Endothelial cell of umbilical vein (primary cell): ENCODE measurements around the gene EFCAB13. TPM values are rescaled to one million over a fixed set of nuclear protein-coding genes. Genes with fewer than 3 reads are reported as not detected.

Source experiments
- BruUV-seq: library from RNA; stranded (reverse); fragments of 400-500 nt; replicated peaks from 2 replicates; lab custom pipeline; 2021; lab: Mats Ljungman, UMichigan
- CTCF ChIA-PET: fragments of 300-600, 350-600 bp; sonication (Branson Sonifier 250); formaldehyde crosslinking; loops from one replicate; lab custom pipeline; 2021; ENCODE audit warnings: antibody characterized with exemption, inconsistent platforms; lab: Charles Lee
- POLR2A ChIA-PET: fragments of 300-600, 350-600 bp; sonication (Branson Sonifier 250); formaldehyde crosslinking; loops from one replicate; lab custom pipeline; 2021; ENCODE audit warnings: antibody characterized with exemption, inconsistent platforms; lab: Charles Lee
- DNase-seq: peaks from one replicate; pipeline ENCODE4 v3.0.0-alpha.2; 2011; ENCODE audit warnings: low read depth, low spot score
- FAIRE-seq: peaks from 2 replicates; lab custom pipeline; 2011; peaks lifted over from hg19 to GRCh38; lab: Jason Lieb, UNC
- H2AFZ ChIP-seq: 2 replicates; pipeline ENCODE4 v1.6.0; 2012; ENCODE audit warnings: low read depth, low read length, control low read depth, inconsistent platforms
- H3K27ac ChIP-seq: 2 replicates; pipeline ENCODE4 v1.5.1; 2011; ENCODE audit warnings: low read depth, mild to moderate bottlenecking, control low read depth, low read length, moderate library complexity; ENCODE audit not compliant: insufficient read depth
- H3K27me3 ChIP-seq, 2 experiments: 2 replicates each; pipeline versions ENCODE4 v1.6.0 to v1.6.1; 2011; ENCODE audit warnings: low read length in 2 of 2, mixed read lengths in 1 of 2; ENCODE audit not compliant: control insufficient read depth in 2 of 2, insufficient read depth in 2 of 2
- H3K36me3 ChIP-seq, 2 experiments: 2 replicates in 1 of 2; 3 replicates in 1 of 2; pipeline ENCODE4 v1.5.1; 2011; ENCODE audit warnings: low read length in 2 of 2, mild to moderate bottlenecking in 1 of 2, moderate library complexity in 1 of 2; ENCODE audit not compliant: control insufficient read depth in 2 of 2, insufficient read depth in 2 of 2; ENCODE audit errors: extremely low read depth in 1 of 2
- H3K4me1 ChIP-seq: 3 replicates; pipeline ENCODE4 v1.5.1; 2011; ENCODE audit warnings: mild to moderate bottlenecking, low read length; ENCODE audit not compliant: control insufficient read depth, insufficient read depth; ENCODE audit errors: extremely low read depth
- H3K4me2 ChIP-seq: 2 replicates; pipeline ENCODE4 v1.6.1; 2011; ENCODE audit warnings: low read length, control low read depth, mixed read lengths; ENCODE audit not compliant: insufficient read depth
- H3K4me3 ChIP-seq, 3 experiments: fragments of 200-600 bp in 1 of 3; sonication (generic), shearing (Covaris generic) in 1 of 3; replicated peaks in 1 of 3; 2 replicates each; pipeline ENCODE4 v1.5.1; 2011 to 2016; ENCODE audit warnings: control low read depth in 3 of 3, low read length in 3 of 3, mild to moderate bottlenecking in 2 of 3, inconsistent platforms in 1 of 3, low read depth in 1 of 3, moderate library complexity in 1 of 3; ENCODE audit not compliant: insufficient read depth in 1 of 3
- H3K79me2 ChIP-seq: 2 replicates; pipeline ENCODE4 v1.6.0; 2012; ENCODE audit warnings: low read length, inconsistent platforms; ENCODE audit not compliant: control insufficient read depth, insufficient read depth
- H3K9ac ChIP-seq: replicated peaks from 2 replicates; pipeline ENCODE3; 2011; ENCODE audit warnings: low read length, control low read depth; ENCODE audit not compliant: insufficient read depth; ENCODE audit errors: extremely low read depth
- H3K9me1 ChIP-seq: replicated peaks from 3 replicates; pipeline ENCODE4 v1.6.0; 2011; ENCODE audit warnings: mild to moderate bottlenecking, low read length; ENCODE audit not compliant: control insufficient read depth, insufficient read depth; ENCODE audit errors: extremely low read depth
- H3K9me3 ChIP-seq: replicated peaks from 2 replicates; pipeline ENCODE4 v1.5.1; 2012; ENCODE audit warnings: low read length, inconsistent platforms; ENCODE audit not compliant: control insufficient read depth, insufficient read depth
- H4K20me1 ChIP-seq: replicated peaks from 2 replicates; pipeline ENCODE3; 2011; ENCODE audit warnings: mild to moderate bottlenecking, low read length; ENCODE audit not compliant: control insufficient read depth, insufficient read depth; ENCODE audit errors: extremely low read depth
- CTCF ChIP-seq, 2 donors: IDR thresholded peaks; 1 replicate in 1 of 2; 2 replicates in 1 of 2; pipeline ENCODE4 v1.5.1; 2011; ENCODE audit warnings: low read length in 2 of 2, mild to moderate bottlenecking in 2 of 2, moderate library complexity in 2 of 2, control low read depth in 1 of 2, inconsistent platforms in 1 of 2, low read depth in 1 of 2; ENCODE audit not compliant: insufficient read depth in 1 of 2; ENCODE audit errors: extremely low read depth in 1 of 2
- EZH2 ChIP-seq: IDR thresholded peaks from 2 replicates; pipeline ENCODE4 v1.6.1; 2012; ENCODE audit warnings: borderline replicate concordance, low read depth, mild to moderate bottlenecking, moderate library complexity, low read length, inconsistent platforms; ENCODE audit not compliant: severe bottlenecking
- FOS ChIP-seq: IDR thresholded peaks from 2 replicates; pipeline ENCODE4 v1.6.1; 2011; ENCODE audit warnings: mild to moderate bottlenecking, low read length, moderate library complexity, borderline replicate concordance; ENCODE audit not compliant: insufficient read depth
- GATA2 ChIP-seq: IDR thresholded peaks from 2 replicates; pipeline ENCODE4 v1.7.0; 2011; ENCODE audit warnings: low read depth, mild to moderate bottlenecking, moderate library complexity, mixed read lengths, low read length; ENCODE audit not compliant: insufficient read length, insufficient read depth
- JUN ChIP-seq: IDR thresholded peaks from 2 replicates; pipeline ENCODE4 v1.6.1; 2011; ENCODE audit warnings: borderline replicate concordance, low read depth; ENCODE audit not compliant: insufficient read length, insufficient read depth
- MAX ChIP-seq: IDR thresholded peaks from 2 replicates; pipeline ENCODE4 v1.6.1; 2011; ENCODE audit not compliant: insufficient read depth, insufficient read length
- MYC ChIP-seq: IDR thresholded peaks from one replicate; pipeline ENCODE4 v1.6.1; 2011; ENCODE audit warnings: mild to moderate bottlenecking, low read depth, low read length
- POLR2A ChIP-seq: IDR thresholded peaks from 2 replicates; pipeline ENCODE4 v1.6.1; 2012; ENCODE audit warnings: low read depth, mild to moderate bottlenecking, control low read depth, low read length
- POLR2AphosphoS5 ChIP-seq: IDR thresholded peaks from 2 replicates; pipeline ENCODE4 v1.6.1; 2012; ENCODE audit warnings: low read depth, mild to moderate bottlenecking, control low read depth, low read length, moderate library complexity; ENCODE audit not compliant: insufficient read depth
- dilution Hi-C: fragments of 300-500 bp; cut with MboI; formaldehyde crosslinking; loops from one replicate; pipeline ENCODE4 v1.15.0; 2019; ENCODE audit warnings: low sequenced_read_pairs; ENCODE audit not compliant: extremely low pct_ligation_motif_present
- intact Hi-C: fragments of 100-400 bp; cut with micrococcal nuclease; formaldehyde crosslinking; loops from one replicate; pipeline ENCODE4 v1.10.0; 2022
- polyA plus RNA-seq, 4 experiments: library from polyadenylated mRNA; depleted of rRNA in 3 of 4; stranded (reverse) in 3 of 4; unstranded in 1 of 4; fragments of >200 nt; gene quantifications; 2 replicates each; pipeline versions ENCODE4 v1.2.1 to v1.2.3, GENCODE V29; 2011 to 2012; ENCODE audit warnings: missing spikeins in 1 of 4
- total RNA-seq: library from RNA; stranded (reverse); gene quantifications from 2 replicates; pipeline ENCODE4 v1.2.3, GENCODE V29; 2021

Gene EFCAB13
- total and polyA plus RNA-seq, 2 donors (not counting 3 experiments of a cell fraction or from before 2014, with no cell fraction given), result 0.86 to 12.9 TPM

GRCh38 chr17:47298712-47299111, 25.0 kb upstream of the EFCAB13 start:
- dilution Hi-C loops, result no loop called here
- intact Hi-C loops, result no loop called here

More at GRCh38 chr17:47298712-47299111, 25.0 kb upstream of the EFCAB13 start:
- no peak overlapping the region for H3K9ac ChIP-seq
- no peak overlapping the region for H3K4me3 ChIP-seq
- H3K4me2 ChIP-seq, result no peak overlapping the region
- no peaks in the 10 kb centered on the region for H3K79me2 ChIP-seq
- H2AFZ ChIP-seq, result no peak overlapping the region
- FAIRE-seq, result no peak
- H3K27ac ChIP-seq, result no peak overlapping the region
- no peaks in the 10 kb centered on the region for H3K9me1 ChIP-seq
- ChIA-PET POLR2A (no interaction called here), CTCF (interaction anchor here (1.7 kb wide), 1 partner anchor 12 kb away, joined by 6 read pairs; no protein-coding TSS in a partner anchor)
- BruUV-seq, result no TSS peak
- peaks cover 14% of the 10 kb centered on the region for H3K4me1 ChIP-seq
- H3K27me3 ChIP-seq, result no peaks in the 10 kb centered on the region
- TF ChIP-seq MYC (no peak), FOS (no peak), CTCF (IDR thresholded peaks at IDR 0.05; ENCODE audit: extremely low read depth in 1 of 2, insufficient read depth in 1 of 2, low read depth in 1 of 2, low read length in 2 of 2) (no peak), EZH2 (no peak), MAX (no peak), POLR2AphosphoS5 (no peak), JUN (no peak), GATA2 (no peak), POLR2A (no peak)
- no peaks in the 10 kb centered on the region for H4K20me1 ChIP-seq
- no peak for DNase-seq
- peaks cover 6 to 38% of the 10 kb centered on the region in 2 experiments for H3K36me3 ChIP-seq
- H3K9me3 ChIP-seq, result no peaks in the 10 kb centered on the region
